HCT116 (cell line): ENCODE results near the gene CCDC154. TPM values are rescaled to one million over a fixed set of nuclear protein-coding genes. Genes with fewer than 3 reads are reported as not detected.

Experiments used
- ATAC-seq: fragments of 200-7000 bp; cut with Tn5 transposase; 2 replicates; pipeline ENCODE4 v1.9.1; 2020; ENCODE audit warnings: mild to moderate bottlenecking, moderate library complexity
- BruUV-seq: library from RNA; stranded (reverse); fragments of 400-500 nt; replicated peaks from 2 replicates; lab custom pipeline; 2021; lab: Mats Ljungman, UMichigan
- CTCF ChIA-PET: fragments of 300-600 bp; sonication (Branson Sonifier 250); formaldehyde crosslinking; loops from one replicate; lab custom pipeline; 2021; ENCODE audit warnings: antibody characterized with exemption; lab: Charles Lee
- POLR2A ChIA-PET: fragments of 300-600, 350-600 bp; sonication (Branson Sonifier 250); formaldehyde crosslinking; loops from one replicate; lab custom pipeline; 2021; ENCODE audit warnings: antibody characterized with exemption; lab: Charles Lee
- RAD21 ChIA-PET, 2 experiments: fragments of 300-600 bp; sonication (Branson Sonifier 250); formaldehyde crosslinking; loops; one replicate each; lab custom pipeline; 2023; ENCODE audit warnings: low total read pairs in 2 of 2; ENCODE audit not compliant: uncharacterized antibody in 2 of 2, unreplicated experiment in 2 of 2, low non-redundant PET in 1 of 2; lab: Charles Lee
- DNase-seq: peaks from one replicate; pipeline ENCODE4 v3.0.0-alpha.2; 2010; ENCODE audit warnings: low read depth, low spot score
- H2AFZ ChIP-seq: fragments of 200-600 bp; shearing (Covaris generic), sonication (generic); 2 replicates; pipeline ENCODE4 v1.6.1; 2017; ENCODE audit warnings: low read depth, mixed run types, mixed read lengths, antibody characterized with exemption, low read length; ENCODE audit not compliant: poor library complexity, severe bottlenecking
- H3K27ac ChIP-seq: 2 replicates; pipeline ENCODE4 v1.5.1; 2012; ENCODE audit warnings: low read depth, low read length
- H3K27me3 ChIP-seq: fragments of 200-600 bp; sonication (generic); 2 replicates; pipeline ENCODE4 v1.6.1; 2016; ENCODE audit warnings: mixed run types, low read length, mixed read lengths; ENCODE audit not compliant: insufficient read depth
- H3K36me3 ChIP-seq, 2 experiments: fragments of 200-500 bp in 1 of 2; fragments of 200-600 bp in 1 of 2; sonication (Bioruptor generic) in 1 of 2; sonication (generic) in 1 of 2; 2 replicates each; pipeline versions ENCODE4 v1.5.1 to v1.6.1; 2014 to 2016; ENCODE audit warnings: low read length in 2 of 2, inconsistent platforms in 1 of 2, mixed read lengths in 1 of 2, mixed run types in 1 of 2; ENCODE audit not compliant: insufficient read depth in 2 of 2, control insufficient read depth in 1 of 2
- H3K4me1 ChIP-seq, 2 experiments: fragments of 200-600 bp in 1 of 2; sonication (generic) in 1 of 2; 2 replicates each; pipeline versions ENCODE4 v1.5.1 to v1.6.1; 2012 to 2017; ENCODE audit warnings: low read length in 2 of 2, inconsistent platforms in 1 of 2, mild to moderate bottlenecking in 1 of 2, mixed read lengths in 1 of 2, mixed run types in 1 of 2, moderate library complexity in 1 of 2; ENCODE audit not compliant: insufficient read depth in 2 of 2, control insufficient read depth in 1 of 2
- H3K4me2 ChIP-seq: fragments of 200-600 bp; sonication (generic); 2 replicates; pipeline ENCODE4 v1.6.1; 2017; ENCODE audit warnings: mixed run types, low read length, mixed read lengths
- H3K4me3 ChIP-seq, 2 experiments: fragments of 200-600 bp in 1 of 2; sonication (generic) in 1 of 2; replicated peaks in 1 of 2; 2 replicates each; pipeline ENCODE4 v1.5.1; 2011 to 2016; ENCODE audit warnings: low read length in 2 of 2, control low read depth in 1 of 2, low read depth in 1 of 2, mild to moderate bottlenecking in 1 of 2, mixed read lengths in 1 of 2, mixed run types in 1 of 2
- H3K79me2 ChIP-seq: fragments of 200-600 bp; sonication (generic); 2 replicates; pipeline ENCODE4 v1.6.1; 2017; ENCODE audit warnings: mild to moderate bottlenecking, mixed run types, low read length, moderate library complexity, mixed read lengths; ENCODE audit not compliant: insufficient read depth
- H3K9ac ChIP-seq: fragments of 200-600 bp; sonication (generic); 2 replicates; pipeline ENCODE4 v1.6.1; 2016; ENCODE audit warnings: low read length, mixed read lengths
- H3K9me2 ChIP-seq: fragments of 200-600 bp; sonication (generic), shearing (Covaris generic); 2 replicates; pipeline ENCODE4 v1.6.1; 2017; ENCODE audit warnings: mixed run types, mild to moderate bottlenecking, moderate library complexity; ENCODE audit not compliant: insufficient read depth
- H3K9me3 ChIP-seq, 2 experiments: fragments of 200-500 bp in 1 of 2; fragments of 200-600 bp in 1 of 2; sonication (Bioruptor generic) in 1 of 2; sonication (generic) in 1 of 2; 2 replicates each; pipeline ENCODE4 v1.6.1; 2014 to 2017; ENCODE audit warnings: low read length in 2 of 2, mixed read lengths in 2 of 2, inconsistent platforms in 1 of 2, low read depth in 1 of 2, mild to moderate bottlenecking in 1 of 2, mixed run types in 1 of 2, moderate library complexity in 1 of 2; ENCODE audit not compliant: control insufficient read depth in 1 of 2, insufficient read depth in 1 of 2
- H4K20me1 ChIP-seq: fragments of 200-600 bp; sonication (generic), shearing (Covaris generic); 2 replicates; pipeline ENCODE4 v1.6.1; 2017; ENCODE audit warnings: mixed run types, mild to moderate bottlenecking, moderate library complexity; ENCODE audit not compliant: insufficient read depth
- EGR1 ChIP-seq: IDR thresholded peaks from 2 replicates; pipeline ENCODE4 v1.6.1; 2012; ENCODE audit warnings: low read depth
- ELF1 ChIP-seq: IDR thresholded peaks from 2 replicates; pipeline ENCODE4 v1.6.1; 2012; ENCODE audit warnings: low read depth, borderline replicate concordance
- SRF ChIP-seq: IDR thresholded peaks from 2 replicates; pipeline ENCODE4 v1.6.1; 2012; ENCODE audit warnings: low read depth
- intact Hi-C: fragments of 100-400 bp; cut with micrococcal nuclease; formaldehyde crosslinking; loops from 2 replicates; pipeline ENCODE4 v1.10.0; 2022
- total RNA-seq: library from RNA; stranded (reverse); gene quantifications from one replicate; pipeline ENCODE4 v1.2.1, GENCODE V29; 2021; ENCODE audit not compliant: unreplicated experiment

Gene CCDC154
- total RNA-seq, 1 experiment from 2014 or later, result 1.7 TPM

DNA sequence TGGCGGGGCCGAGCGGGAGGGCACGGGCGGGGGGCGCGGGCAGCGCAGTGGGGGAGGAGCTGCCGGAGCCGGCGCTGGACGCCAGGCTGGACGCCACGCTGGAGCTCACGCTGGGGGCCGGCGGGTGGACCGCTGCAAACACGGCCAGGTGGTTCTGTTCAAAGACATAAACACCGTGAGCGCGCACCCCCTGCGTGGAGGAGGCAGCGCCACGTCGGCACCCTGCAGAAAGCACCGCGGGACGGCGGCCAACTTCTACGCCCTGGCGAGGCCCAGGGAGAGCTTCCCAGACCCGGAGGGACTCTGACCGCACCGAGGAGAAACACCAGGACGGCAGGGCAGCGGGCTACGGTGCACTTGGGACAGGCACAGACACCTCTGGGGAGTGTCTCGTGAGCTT is 59.1 kb downstream of the CCDC154 start:
- ChIA-PET RAD21 (no interaction called here), POLR2A (no interaction called here), CTCF (no interaction called here)
- H3K4me2 ChIP-seq, result no peak overlapping the region
- H3K27ac ChIP-seq, result no peak overlapping the region
- no peaks in the 10 kb centered on the region for H3K9me2 ChIP-seq
- peaks cover 2% of the 10 kb centered on the region in 2 experiments; a peak in 3 of 4 replicates for H3K4me1 ChIP-seq
- no peak overlapping the region for H3K9ac ChIP-seq
- H3K27me3 ChIP-seq, result no peaks in the 10 kb centered on the region
- intact Hi-C loops, result no loop called here
- ATAC-seq (no peak), DNase-seq (no peak)
- no peaks in the 10 kb centered on the region; a peak in 1 of 4 replicates for H3K36me3 ChIP-seq
- no TSS peak for BruUV-seq
- H2AFZ ChIP-seq, result no peak overlapping the region
- no peak overlapping the region for H3K4me3 ChIP-seq
- no peaks in the 10 kb centered on the region for H3K9me3 ChIP-seq
- no peak for TF ChIP-seq EGR1
- no peak for TF ChIP-seq SRF
- TF ChIP-seq ELF1, result no peak
- H3K79me2 ChIP-seq, result no peaks in the 10 kb centered on the region
- H4K20me1 ChIP-seq, result no peaks in the 10 kb centered on the region

Other genes starting within 250 kb of the CCDC154 start
- gene TPSG1, start 219.3 kb downstream of the CCDC154 start, total RNA-seq, result not detected
- not detected for gene TPSB2, start 214.4 kb downstream of the CCDC154 start, total RNA-seq
- gene TPSAB1, start 203.9 kb downstream of the CCDC154 start, total RNA-seq, result 0.25 TPM
- gene TPSD1, start 188.5 kb downstream of the CCDC154 start, total RNA-seq, result not detected
- gene UBE2I, start 134.9 kb downstream of the CCDC154 start, total RNA-seq, result 212 TPM
- gene BAIAP3, start 110.9 kb downstream of the CCDC154 start, total RNA-seq, result 44.7 TPM
- gene TSR3, start 92.7 kb downstream of the CCDC154 start, total RNA-seq, result 52.7 TPM
- 35.2 TPM for gene GNPTG, start 92.6 kb downstream of the CCDC154 start, total RNA-seq
- 24.9 TPM for gene UNKL, start 29.9 kb downstream of the CCDC154 start, total RNA-seq
- 22.6 TPM for gene UQCC4, start 23.8 kb downstream of the CCDC154 start, total RNA-seq
- not detected for gene PERCC1, start 13.5 kb downstream of the CCDC154 start, total RNA-seq
- gene CLCN7, start 30.5 kb upstream of the CCDC154 start, total RNA-seq, result 64.0 TPM
- not detected for gene PTX4, start 44.4 kb upstream of the CCDC154 start, total RNA-seq
- 74.3 TPM for gene TELO2, start 48.8 kb upstream of the CCDC154 start, total RNA-seq
- 0.22 TPM for gene TMEM204, start 89.1 kb upstream of the CCDC154 start, total RNA-seq
- 27.5 TPM for gene IFT140, start 167.5 kb upstream of the CCDC154 start, total RNA-seq
- 22.9 TPM for gene CRAMP1, start 167.8 kb upstream of the CCDC154 start, total RNA-seq
- 113 TPM for gene JPT2, start 233.7 kb upstream of the CCDC154 start, total RNA-seq